ENCODE results near the gene WNT10A. TPM values are rescaled to one million over a fixed set of nuclear protein-coding genes. Genes with fewer than 3 reads are reported as not detected.

WNT10A gene
- total RNA-seq, 1 experiment from 2014 or later = 1.5 TPM

DNA sequence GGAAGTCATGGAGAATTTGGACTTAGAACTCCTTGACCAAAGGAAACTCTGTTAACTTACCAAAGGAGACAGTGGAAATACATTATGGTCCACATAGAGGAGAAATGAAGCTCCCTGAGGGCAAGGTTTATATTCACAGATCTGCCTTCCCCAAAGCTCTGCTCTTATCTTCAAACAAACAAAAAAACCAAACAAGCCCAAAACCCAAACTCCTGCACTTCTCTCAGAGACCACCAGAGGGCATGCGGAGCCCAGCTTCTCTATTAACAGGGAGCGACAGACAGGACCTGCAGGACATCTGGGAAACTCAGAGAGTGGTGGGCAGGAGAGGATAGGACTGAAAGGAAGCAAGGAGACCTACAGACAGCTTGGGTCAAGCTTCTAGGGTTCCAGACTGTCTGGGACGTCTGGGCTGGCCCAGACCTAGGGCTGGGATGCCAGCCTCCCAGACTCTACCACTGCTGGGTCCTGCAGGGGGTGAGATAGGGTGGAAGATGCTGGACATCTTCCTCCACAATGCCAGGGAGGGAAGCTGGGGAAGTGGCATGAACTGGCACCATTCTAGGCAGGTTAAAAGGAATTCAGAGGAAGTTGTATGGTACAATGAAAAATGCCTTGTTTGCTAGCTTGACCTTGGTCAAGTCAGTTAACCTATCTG lies 4.0 kb upstream of the WNT10A start (continued):
- TF ChIP-seq EZH2 (IDR thresholded peaks at IDR 0.05) = no peak

DNA sequence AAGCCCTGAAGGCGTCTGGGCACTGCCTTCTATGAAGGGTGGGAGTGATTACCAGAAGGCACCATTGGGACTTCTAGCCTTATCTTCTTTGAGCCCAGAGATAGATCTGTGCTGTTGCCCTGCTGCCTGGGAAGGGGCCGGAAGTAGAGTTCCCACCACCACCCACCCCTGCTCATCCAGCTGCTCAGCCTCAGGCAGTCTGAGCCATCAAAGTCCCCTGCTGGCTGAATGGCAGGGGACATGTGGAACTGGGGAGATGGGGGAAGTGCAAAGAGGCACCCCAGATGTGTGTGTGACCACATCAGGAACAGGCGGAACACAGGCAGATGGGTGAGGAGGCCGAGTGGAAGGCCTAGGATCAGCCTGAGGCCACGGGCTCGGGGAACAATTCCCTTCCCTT lies 3.3 kb upstream of the WNT10A start:
- CTCF ChIA-PET = interaction anchor here (1.2 to 15.1 kb wide), 9 partner anchors 8 to 277 kb away, joined by 3 to 278 read pairs (median 7); no protein-coding TSS in a partner anchor
- no peaks in the 10 kb centered on the region for H3K27me3 ChIP-seq (ENCODE audit: insufficient read depth, low read length)
- no peak overlapping the region for H3K27ac ChIP-seq (ENCODE audit: low read depth, low read length)
- RAD21 ChIA-PET (ENCODE audit: low non-redundant PET in 1 of 2, low total read pairs in 2 of 2, uncharacterized antibody in 2 of 2, unreplicated experiment in 2 of 2) = interaction anchor here (3.0 to 3.4 kb wide), 2 partner anchors 20 to 21 kb away, joined by 30 to 48 read pairs; no protein-coding TSS in a partner anchor
- DNase-seq (ENCODE audit: low read depth, low spot score) (no peak), ATAC-seq (no peak)
- H3K9me2 ChIP-seq (ENCODE audit: insufficient read depth) = no peaks in the 10 kb centered on the region
- intact Hi-C loops (cut with micrococcal nuclease) = loop anchor here (2.0 to 5.0 kb wide), 3 partner anchors 103 to 240 kb away; no protein-coding TSS in a partner anchor
- POLR2A ChIA-PET = interaction anchor here (2.0 kb wide), 1 partner anchor 18 kb away, joined by 7 read pairs; no protein-coding TSS in a partner anchor
- no peaks in the 10 kb centered on the region for H4K20me1 ChIP-seq (ENCODE audit: insufficient read depth)
- no peak overlapping the region for H2AFZ ChIP-seq (ENCODE audit: low read depth, low read length, poor library complexity, severe bottlenecking)
- TF ChIP-seq MAX (IDR thresholded peaks at IDR 0.05) = no peak
- no peak for TF ChIP-seq SRF (IDR thresholded peaks at IDR 0.05; ENCODE audit: low read depth)
- TF ChIP-seq, protein P1, sequence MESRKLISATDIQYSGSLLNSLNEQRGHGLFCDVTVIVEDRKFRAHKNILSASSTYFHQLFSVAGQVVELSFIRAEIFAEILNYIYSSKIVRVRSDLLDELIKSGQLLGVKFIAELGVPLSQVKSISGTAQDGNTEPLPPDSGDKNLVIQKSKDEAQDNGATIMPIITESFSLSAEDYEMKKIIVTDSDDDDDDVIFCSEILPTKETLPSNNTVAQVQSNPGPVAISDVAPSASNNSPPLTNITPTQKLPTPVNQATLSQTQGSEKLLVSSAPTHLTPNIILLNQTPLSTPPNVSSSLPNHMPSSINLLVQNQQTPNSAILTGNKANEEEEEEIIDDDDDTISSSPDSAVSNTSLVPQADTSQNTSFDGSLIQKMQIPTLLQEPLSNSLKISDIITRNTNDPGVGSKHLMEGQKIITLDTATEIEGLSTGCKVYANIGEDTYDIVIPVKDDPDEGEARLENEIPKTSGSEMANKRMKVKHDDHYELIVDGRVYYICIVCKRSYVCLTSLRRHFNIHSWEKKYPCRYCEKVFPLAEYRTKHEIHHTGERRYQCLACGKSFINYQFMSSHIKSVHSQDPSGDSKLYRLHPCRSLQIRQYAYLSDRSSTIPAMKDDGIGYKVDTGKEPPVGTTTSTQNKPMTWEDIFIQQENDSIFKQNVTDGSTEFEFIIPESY (IDR thresholded peaks at IDR 0.05; ENCODE audit: extremely low read depth, insufficient replicate concordance, low read length) = no peak
- TF ChIP-seq EZH2 (IDR thresholded peaks at IDR 0.05) = no peak
- TF ChIP-seq ZFX (IDR thresholded peaks at IDR 0.05) = no peak
- TF ChIP-seq ATF3 (IDR thresholded peaks at IDR 0.05) = no peak
- no peak for TF ChIP-seq JUND (IDR thresholded peaks at IDR 0.05)
- TF ChIP-seq POLR2A (IDR thresholded peaks at IDR 0.05; ENCODE audit: borderline replicate concordance, extremely low read depth, insufficient read depth, insufficient read length) = no peak
- no peak for TF ChIP-seq ZNF274 (IDR thresholded peaks at IDR 0.05; ENCODE audit: low read depth, low read length)
- no peak for TF ChIP-seq CBX3 (IDR thresholded peaks at IDR 0.05; ENCODE audit: low read depth)
- TF ChIP-seq TCF7L2 (IDR thresholded peaks at IDR 0.05; ENCODE audit: borderline replicate concordance, extremely low read depth, insufficient read depth, insufficient read length) = no peak
- no peak for TF ChIP-seq EGR1 (IDR thresholded peaks at IDR 0.05; ENCODE audit: low read depth)
- no peak for TF ChIP-seq POLR2AphosphoS5 (IDR thresholded peaks at IDR 0.05; ENCODE audit: low read depth, low read length)
- no peak for TF ChIP-seq SIN3A (IDR thresholded peaks at IDR 0.05; ENCODE audit: low read depth)
- TF ChIP-seq EZH2phosphoT487 (IDR thresholded peaks at IDR 0.05; ENCODE audit: borderline replicate concordance) = no peak
- TF ChIP-seq SP1 (IDR thresholded peaks at IDR 0.05; ENCODE audit: low read depth) = no peak
- TF ChIP-seq YY1 (IDR thresholded peaks at IDR 0.05; ENCODE audit: extremely low read depth, insufficient replicate concordance, low read depth, low read length) = no peak
- TF ChIP-seq RAD21 (IDR thresholded peaks at IDR 0.05; ENCODE audit: low read depth) = no peak
- no peak for TF ChIP-seq ELF1 (IDR thresholded peaks at IDR 0.05; ENCODE audit: borderline replicate concordance, low read depth)
- no peak for TF ChIP-seq FOSL1 (IDR thresholded peaks at IDR 0.05; ENCODE audit: low read depth)
- no peak overlapping the region for H3K9ac ChIP-seq (ENCODE audit: low read length)
- no peaks in the 10 kb centered on the region for H3K9me3 ChIP-seq (ENCODE audit: control insufficient read depth in 1 of 2, insufficient read depth in 1 of 2, low read depth in 1 of 2, low read length in 2 of 2)
- BruUV-seq (replicated peaks) = no TSS peak
- H3K4me2 ChIP-seq (ENCODE audit: low read length) = no peak overlapping the region
- no peak overlapping the region for H3K4me3 ChIP-seq (replicated peaks in 1 of 2; ENCODE audit: low read depth in 1 of 2, low read length in 2 of 2)
- no peaks in the 10 kb centered on the region for H3K79me2 ChIP-seq (ENCODE audit: insufficient read depth, low read length)
- H3K4me1 ChIP-seq (ENCODE audit: control insufficient read depth in 1 of 2, insufficient read depth in 2 of 2, low read length in 2 of 2) = peaks cover 5 to 14% of the 10 kb centered on the region in 2 experiments; a peak in 3 of 4 replicates
- no peaks in the 10 kb centered on the region for H3K36me3 ChIP-seq (ENCODE audit: control insufficient read depth in 1 of 2, insufficient read depth in 2 of 2, low read length in 2 of 2)
